Vagina (tissue), 2 donors: Measurements from ENCODE around the gene CCDC87.

Experiments
- POLR2A ChIP-seq, 2 donors: fragments of 450-650 bp; IDR thresholded peaks; one replicate each; pipeline ENCODE4 v1.6.1; 2017; ENCODE audit warnings: antibody characterized with exemption in 2 of 2, mild to moderate bottlenecking in 2 of 2, moderate library complexity in 2 of 2
- TF ChIP-seq, protein P1 (sequence below), 3 experiments: fragments of 450-650 bp in 2 of 3; fragments of 200-600 bp in 1 of 3; sonication (generic) in 1 of 3; IDR thresholded peaks; one replicate each; pipeline ENCODE4 v1.5.1; 2017 to 2019; ENCODE audit warnings: antibody characterized with exemption in 3 of 3, mild to moderate bottlenecking in 2 of 3, moderate library complexity in 2 of 3

- TF ChIP-seq, protein P1, sequence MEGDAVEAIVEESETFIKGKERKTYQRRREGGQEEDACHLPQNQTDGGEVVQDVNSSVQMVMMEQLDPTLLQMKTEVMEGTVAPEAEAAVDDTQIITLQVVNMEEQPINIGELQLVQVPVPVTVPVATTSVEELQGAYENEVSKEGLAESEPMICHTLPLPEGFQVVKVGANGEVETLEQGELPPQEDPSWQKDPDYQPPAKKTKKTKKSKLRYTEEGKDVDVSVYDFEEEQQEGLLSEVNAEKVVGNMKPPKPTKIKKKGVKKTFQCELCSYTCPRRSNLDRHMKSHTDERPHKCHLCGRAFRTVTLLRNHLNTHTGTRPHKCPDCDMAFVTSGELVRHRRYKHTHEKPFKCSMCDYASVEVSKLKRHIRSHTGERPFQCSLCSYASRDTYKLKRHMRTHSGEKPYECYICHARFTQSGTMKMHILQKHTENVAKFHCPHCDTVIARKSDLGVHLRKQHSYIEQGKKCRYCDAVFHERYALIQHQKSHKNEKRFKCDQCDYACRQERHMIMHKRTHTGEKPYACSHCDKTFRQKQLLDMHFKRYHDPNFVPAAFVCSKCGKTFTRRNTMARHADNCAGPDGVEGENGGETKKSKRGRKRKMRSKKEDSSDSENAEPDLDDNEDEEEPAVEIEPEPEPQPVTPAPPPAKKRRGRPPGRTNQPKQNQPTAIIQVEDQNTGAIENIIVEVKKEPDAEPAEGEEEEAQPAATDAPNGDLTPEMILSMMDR (IDR thresholded peaks at IDR 0.05): no peak
- TF ChIP-seq POLR2A (IDR thresholded peaks at IDR 0.05): no peak
Observed at GRCh38 chr11:66586136-66586535, 6.7 kb downstream of the CCDC87 start.
